ENCODE data around the gene BBS9. TPM values are rescaled to one million over a fixed set of nuclear protein-coding genes. Genes with fewer than 3 reads are reported as not detected.

Gene BBS9
- total RNA-seq, 1 experiment from 2014 or later: 26.4 TPM

GRCh38 chr7:33550979-33551378 is 421.6 kb downstream of the BBS9 start:
- no peak overlapping the region for H2BK12ac ChIP-seq (ENCODE audit: insufficient read length, low read depth, low read length)
- Mint-ChIP-seq H3K27me3 (ENCODE audit: low read depth) (no peaks in the 10 kb centered on the region), H3K4me1 (no peaks in the 10 kb centered on the region), H3K27ac (no peak overlapping the region), H3K36me3 (ENCODE audit: insufficient read depth in 1 of 3, low read depth in 3 of 3) (no peaks in the 10 kb centered on the region), H3K9me3 (no peaks in the 10 kb centered on the region), H3K4me3 (no peak overlapping the region)
- H2AK5ac ChIP-seq (ENCODE audit: insufficient read length, low read length): no peak overlapping the region
- no peak overlapping the region for H3K23ac ChIP-seq (ENCODE audit: insufficient read length, low read depth, low read length)
- no peak overlapping the region for H2BK20ac ChIP-seq (ENCODE audit: low read depth, low read length, poor library complexity, severe bottlenecking)
- H3K14ac ChIP-seq (ENCODE audit: insufficient read depth, low read length): no peak overlapping the region
- TF ChIP-seq CTCF (conservative IDR thresholded peaks at IDR 0.05): no peak
- H3K56ac ChIP-seq (ENCODE audit: insufficient read length, low read depth, low read length): no peak overlapping the region
- no peaks in the 10 kb centered on the region for H3K23me2 ChIP-seq (ENCODE audit: insufficient read length, low read depth, low read length, poor library complexity, severe bottlenecking)
- H3K4me1 ChIP-seq (ENCODE audit: insufficient read depth, low read length): no peaks in the 10 kb centered on the region
- H3T11ph ChIP-seq (ENCODE audit: low read length): no peak overlapping the region
- WGBS (ENCODE audit: extremely low coverage, insufficient read length, low lambda C conversion rate): no CpG with 5 or more reads among the region's 3 CpGs
- H3K27me3 ChIP-seq (ENCODE audit: insufficient read depth, low read length): no peaks in the 10 kb centered on the region
- no peak overlapping the region for H3K4ac ChIP-seq (ENCODE audit: low read depth, low read length)
- no peak overlapping the region for H2BK5ac ChIP-seq (ENCODE audit: insufficient read length, low read length)
- H4K91ac ChIP-seq (ENCODE audit: insufficient read length, low read depth, low read length): no peak overlapping the region
- no peak overlapping the region for H3K18ac ChIP-seq (ENCODE audit: insufficient read length, low read depth, low read length)
- H4K20me1 ChIP-seq (ENCODE audit: control insufficient read depth, insufficient read depth, insufficient read length): no peaks in the 10 kb centered on the region
- no peak overlapping the region for H3K4me2 ChIP-seq (ENCODE audit: insufficient read depth, insufficient read length, low read length)
- no peak overlapping the region for H4K5ac ChIP-seq (ENCODE audit: insufficient read length, low read depth, low read length)
- no peak overlapping the region for H2AFZ ChIP-seq (ENCODE audit: low read length)
- H4K8ac ChIP-seq (replicated peaks; ENCODE audit: insufficient read length, low read depth, low read length): no peak overlapping the region
- H2BK120ac ChIP-seq (ENCODE audit: low read depth, low read length, poor library complexity, severe bottlenecking): no peak overlapping the region
- no peak for DNase-seq
- H3K79me1 ChIP-seq (ENCODE audit: insufficient read depth, low read depth, low read length, poor library complexity, severe bottlenecking): no peaks in the 10 kb centered on the region
- H3K27ac ChIP-seq (ENCODE audit: insufficient read length, low read depth, low read length): no peak overlapping the region
- H3K9ac ChIP-seq (ENCODE audit: extremely low read depth, insufficient read length, low read length): no peak overlapping the region
- H3K9me3 ChIP-seq (ENCODE audit: control insufficient read depth, low read depth, low read length): no peaks in the 10 kb centered on the region
- H3K79me2 ChIP-seq (ENCODE audit: insufficient read depth, low read length): no peaks in the 10 kb centered on the region
- no peak overlapping the region for H2BK15ac ChIP-seq (ENCODE audit: low read depth, low read length)
